ENCODE data around the gene PRRG2. TPM values are rescaled to one million over a fixed set of nuclear protein-coding genes. Genes with fewer than 3 reads are reported as not detected.

The PRRG2 gene
- total and polyA plus RNA-seq, 9 of the 15 experiments (the other 6 are each of a cell fraction or from before 2014, with no cell fraction given), result 0.06 to 1.1 (median 0.33) TPM

GRCh38 chr19:49533551-49534488 is 47.3 kb upstream of the PRRG2 start (continued):
- TF ChIP-seq ESRRA (IDR thresholded peaks at IDR 0.05; ENCODE audit: borderline replicate concordance, low read depth) (peak; percentile 62; the same call in 1 of the 2 replicates), USF1 (CRISPR knock-in tag; IDR thresholded peaks at IDR 0.05) (peak; percentile 93), CBFA2T2 (conservative IDR thresholded peaks at IDR 0.05) (no peak), NR1H2 (CRISPR knock-in tag; IDR thresholded peaks at IDR 0.05) (0 out of 2 replicates have a peak, but pooled peaks have one; percentile 54), NKRF (IDR thresholded peaks at IDR 0.05; ENCODE audit: borderline replicate concordance) (peak; percentile 68; the same call in 1 of the 2 replicates), KLF16 (IDR thresholded peaks at IDR 0.05) (0 out of 2 replicates have a peak, but pooled peaks have one; percentile 24), POLR2G (IDR thresholded peaks at IDR 0.05; ENCODE audit: low read depth, low read length) (peak; percentile 68), REST (IDR thresholded peaks at IDR 0.05; ENCODE audit: borderline replicate concordance) (no peak), REST (CRISPR knock-in tag; IDR thresholded peaks at IDR 0.05; ENCODE audit: low read depth) (no peak), ARID3B (CRISPR knock-in tag; IDR thresholded peaks at IDR 0.05; ENCODE audit: borderline replicate concordance) (no peak), RBFOX2 (IDR thresholded peaks at IDR 0.05; ENCODE audit: low read depth, low read length) (peak; percentile 55)
